ENCODE data around the gene RASAL1. TPM values are rescaled to one million over a fixed set of nuclear protein-coding genes. Genes with fewer than 3 reads are reported as not detected.

The RASAL1 gene
- total RNA-seq, 1 donor from 2014 or later, result 0.14 TPM

DNA sequence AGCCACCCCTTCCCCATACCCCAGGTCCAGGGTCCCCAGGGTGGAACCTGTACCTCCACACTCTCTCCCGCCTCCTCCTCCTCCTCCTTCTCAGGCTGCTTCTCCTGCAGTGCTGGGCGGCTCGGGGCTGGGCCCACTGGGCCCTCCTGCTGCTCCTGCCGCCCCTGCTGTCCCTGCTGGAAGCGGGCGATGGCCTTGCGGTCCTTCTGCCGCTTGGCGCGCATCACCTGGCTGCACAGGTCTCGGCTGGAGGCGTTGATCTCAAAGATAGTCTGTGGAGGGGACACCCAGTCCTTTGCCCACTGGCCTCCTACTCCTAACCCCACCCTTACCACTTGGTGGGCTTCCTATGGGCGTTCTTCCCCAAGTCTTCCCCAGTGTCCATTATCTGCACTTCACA lies 28.5 kb upstream of the RASAL1 start:
- intact Hi-C loops (cut with micrococcal nuclease), result no loop called here

DNA sequence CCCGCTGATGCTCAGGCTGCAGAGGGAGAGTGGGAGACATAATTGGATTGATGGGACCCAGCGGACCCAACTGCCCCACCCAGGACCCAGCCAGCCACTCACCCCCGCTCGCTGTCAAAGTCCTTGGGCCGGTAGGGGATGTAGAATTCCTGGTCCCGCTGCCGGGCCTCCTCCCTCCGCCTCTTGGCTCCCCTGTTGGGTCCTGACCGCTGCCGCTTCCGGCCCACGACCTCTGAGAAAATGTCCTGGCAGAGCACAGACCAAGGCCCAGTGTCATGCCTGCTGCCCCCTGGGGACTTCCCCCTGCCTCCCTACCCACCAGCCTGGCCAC lies 27.4 kb upstream of the RASAL1 start:
- intact Hi-C loops (cut with micrococcal nuclease), result no loop called here

DNA sequence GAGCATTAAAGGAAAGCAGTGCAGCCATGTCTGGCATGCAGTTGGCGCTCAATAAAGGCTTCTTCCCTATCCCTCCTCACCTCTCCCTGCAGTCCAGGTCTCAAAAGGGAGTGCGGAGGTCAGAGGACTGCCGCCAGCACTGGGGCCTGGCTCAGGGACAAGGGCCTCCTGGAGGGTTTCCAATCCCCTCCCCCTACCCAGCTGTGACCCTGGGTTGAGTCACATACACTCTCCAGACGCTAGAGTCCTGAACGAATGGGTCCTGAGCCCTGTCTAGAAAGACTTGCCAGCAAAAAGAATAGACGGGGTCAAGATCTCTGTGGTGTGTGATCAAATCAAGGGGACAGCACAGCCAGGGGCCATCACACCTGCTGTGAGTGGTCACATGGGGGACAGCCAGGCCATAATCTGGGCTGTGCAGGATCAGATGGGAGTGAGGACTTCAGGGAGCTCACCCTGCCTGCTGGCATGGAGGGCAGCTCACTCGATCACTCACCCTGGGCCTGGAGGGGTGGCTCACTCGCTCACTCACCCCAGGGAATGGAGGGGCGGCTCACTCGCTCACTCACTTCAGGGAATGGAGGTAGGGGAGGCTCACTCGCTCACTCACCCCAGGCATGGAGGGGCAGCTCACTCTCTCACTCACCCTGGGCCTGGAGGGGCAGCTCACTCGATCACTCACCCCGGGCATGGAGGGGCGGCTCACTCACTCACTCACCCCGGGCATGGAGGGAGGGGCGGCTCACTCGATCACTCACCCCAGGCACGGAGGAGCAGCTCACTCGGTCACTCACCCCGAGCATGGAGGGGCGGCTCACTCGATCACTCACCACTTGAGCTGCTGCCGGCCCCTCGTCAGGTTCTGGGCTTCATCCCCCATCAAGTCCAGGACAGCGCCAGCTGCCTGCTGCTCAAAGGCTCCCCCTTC lies 26.8 kb upstream of the RASAL1 start:
- intact Hi-C loops (cut with micrococcal nuclease), result no loop called here

DNA sequence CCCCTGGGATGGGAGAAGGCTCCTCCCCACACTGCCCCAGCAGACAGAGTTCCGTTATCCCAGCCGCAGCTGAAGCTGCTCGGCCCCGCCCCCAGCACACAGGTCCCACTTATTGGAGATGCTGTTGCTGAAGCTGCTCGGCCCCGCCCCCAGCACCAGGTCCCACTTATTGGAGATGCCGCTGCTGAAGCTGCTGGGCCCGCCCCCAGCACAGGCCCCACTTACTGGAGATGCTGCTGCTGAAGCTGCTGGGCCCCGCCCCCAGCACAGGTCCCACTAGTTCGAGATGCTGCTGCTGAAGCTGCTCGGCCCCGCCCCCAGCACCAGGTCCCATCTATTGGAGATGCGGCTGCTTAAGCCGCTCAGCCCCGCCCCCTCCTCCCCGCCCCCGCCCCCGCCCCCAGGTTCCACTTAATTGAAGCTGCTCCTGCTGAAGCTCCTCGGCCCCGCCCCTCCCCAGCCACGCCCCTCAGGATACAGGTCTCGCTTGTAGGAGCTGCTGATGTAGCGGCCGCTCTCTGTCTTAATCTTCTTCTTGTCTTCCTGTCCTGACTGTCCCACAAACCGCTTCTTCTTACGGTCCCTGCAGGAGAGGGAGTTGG lies 26.0 kb upstream of the RASAL1 start:
- intact Hi-C loops (cut with micrococcal nuclease), result no loop called here

DNA sequence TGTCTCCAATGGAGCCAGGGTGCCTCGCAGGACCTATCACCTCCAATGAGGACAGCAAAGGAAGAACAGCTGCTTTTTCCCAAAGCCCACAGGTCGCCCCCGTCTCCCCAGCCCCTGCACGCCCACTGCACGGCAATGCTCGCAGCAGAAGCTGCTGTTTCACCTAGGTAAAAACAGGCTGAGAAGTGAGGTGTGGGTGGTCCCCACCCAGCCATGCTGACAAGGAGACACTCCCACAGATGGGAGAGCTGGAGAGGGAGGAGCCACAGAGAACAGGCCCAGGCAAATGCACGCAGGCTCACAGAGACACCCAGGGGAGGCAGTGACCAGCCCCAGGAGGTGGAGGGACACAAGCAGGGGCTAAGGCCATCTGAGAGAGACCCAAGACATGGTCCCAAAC lies 24.4 kb upstream of the RASAL1 start:
- intact Hi-C loops (cut with micrococcal nuclease), result no loop called here

DNA sequence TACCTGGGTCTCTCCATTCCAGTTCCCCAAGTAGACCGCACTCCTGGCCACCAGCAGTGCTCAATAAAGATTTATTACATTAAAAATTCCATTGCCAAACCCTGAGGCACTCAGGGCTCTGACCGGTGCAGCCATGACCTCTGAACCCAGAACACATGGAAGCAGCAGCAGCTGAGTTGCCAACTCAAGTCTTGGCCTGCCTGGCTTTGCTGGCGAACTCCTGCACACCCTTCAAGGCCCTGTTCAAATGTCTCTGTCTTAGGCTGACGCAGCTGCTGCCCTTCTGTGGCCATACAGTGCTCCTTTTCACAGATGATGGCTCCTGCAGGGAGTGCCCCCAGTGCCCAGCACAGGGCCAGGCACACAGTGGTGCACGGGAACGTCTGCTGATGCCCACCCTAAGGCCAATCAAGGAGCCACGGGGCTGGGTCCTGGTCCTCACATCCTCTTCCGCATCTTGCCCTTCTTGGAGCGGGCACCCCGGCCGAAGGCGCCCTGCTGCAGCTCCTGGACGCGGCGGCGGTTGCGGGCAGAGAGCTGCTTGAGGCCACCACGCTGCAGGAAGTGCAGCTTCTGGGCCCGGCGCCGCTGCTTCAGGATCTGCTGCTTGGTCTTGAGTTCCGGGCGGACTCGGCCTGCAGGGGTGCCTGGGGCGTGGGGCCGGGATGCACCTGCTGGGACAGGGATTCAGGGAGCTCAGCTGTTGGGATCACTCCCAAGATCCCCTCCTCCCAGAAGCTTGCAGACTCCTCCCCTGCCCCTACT lies 23.1 kb upstream of the RASAL1 start:
- intact Hi-C loops (cut with micrococcal nuclease), result no loop called here

DNA sequence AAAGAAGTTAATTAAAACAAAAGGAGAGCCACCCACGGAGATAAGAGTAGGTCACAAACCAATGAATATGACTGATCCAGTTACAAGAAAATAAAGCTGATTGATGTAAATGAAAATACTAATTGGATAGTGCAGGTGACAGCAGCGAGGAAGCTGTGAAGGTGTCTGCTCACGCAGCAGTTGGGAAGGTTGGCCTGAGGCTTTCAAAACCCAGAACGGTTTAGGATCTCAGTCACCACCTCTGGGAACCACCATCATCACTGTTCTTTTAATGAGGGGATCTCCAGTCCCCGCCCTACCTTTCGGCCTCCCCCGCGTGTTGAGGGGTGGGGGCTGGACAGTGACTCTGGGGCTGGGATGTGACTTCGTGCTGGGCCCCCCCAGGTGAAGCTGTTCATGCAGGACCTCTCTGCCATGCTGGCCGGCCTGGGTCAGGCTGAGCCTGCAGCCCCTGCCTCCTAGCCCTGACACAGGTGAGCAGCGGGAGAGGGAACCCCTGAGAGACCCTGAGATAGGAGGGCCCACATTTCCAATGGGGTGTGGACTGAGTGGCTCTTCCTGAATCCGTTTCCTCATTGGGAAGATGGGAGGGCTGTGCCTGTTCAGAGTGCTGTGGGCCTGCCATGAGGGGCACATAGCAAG lies 21.8 kb upstream of the RASAL1 start:
- intact Hi-C loops (cut with micrococcal nuclease), result no loop called here

DNA sequence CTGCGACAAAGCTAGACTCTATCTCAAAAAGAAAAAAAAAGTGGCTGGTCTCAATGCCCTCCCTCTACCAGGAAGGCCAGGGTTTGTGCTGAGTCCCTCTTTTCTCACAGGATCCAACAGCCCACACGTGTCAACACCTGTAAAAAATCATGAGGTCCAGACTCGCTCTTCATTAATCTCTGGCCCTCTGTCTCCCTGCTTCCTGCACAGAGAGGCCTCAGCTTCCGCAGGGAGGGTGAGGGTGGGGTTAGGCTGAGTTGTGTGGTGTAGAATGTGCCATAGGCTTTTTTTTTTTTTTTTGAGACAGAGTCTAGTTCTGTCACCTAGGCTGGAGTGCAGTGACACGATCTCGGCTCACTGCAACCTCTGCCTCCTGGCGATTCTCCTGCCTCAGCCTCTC lies 20.1 kb upstream of the RASAL1 start:
- intact Hi-C loops (cut with micrococcal nuclease), result no loop called here

DNA sequence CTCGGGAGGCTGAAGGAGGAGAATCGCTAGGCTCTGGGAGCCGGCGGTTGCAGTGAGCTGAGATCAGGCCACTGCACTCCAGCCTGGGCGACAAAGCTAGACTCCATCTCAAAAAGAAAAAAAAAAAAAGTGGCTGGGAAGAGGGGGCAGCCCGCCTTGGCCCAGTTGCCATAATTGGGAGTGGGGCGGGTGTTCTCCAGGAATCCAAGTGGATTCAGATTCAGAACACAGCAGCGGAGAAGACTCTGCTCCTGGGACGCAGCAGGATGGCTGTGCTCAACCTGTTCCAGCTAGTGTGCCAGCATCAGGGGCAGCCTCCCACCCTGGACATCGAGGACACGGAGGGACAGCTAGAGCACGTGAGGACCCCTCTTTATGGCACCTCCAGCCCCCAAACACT lies 19.5 kb upstream of the RASAL1 start:
- intact Hi-C loops (cut with micrococcal nuclease), result no loop called here

DNA sequence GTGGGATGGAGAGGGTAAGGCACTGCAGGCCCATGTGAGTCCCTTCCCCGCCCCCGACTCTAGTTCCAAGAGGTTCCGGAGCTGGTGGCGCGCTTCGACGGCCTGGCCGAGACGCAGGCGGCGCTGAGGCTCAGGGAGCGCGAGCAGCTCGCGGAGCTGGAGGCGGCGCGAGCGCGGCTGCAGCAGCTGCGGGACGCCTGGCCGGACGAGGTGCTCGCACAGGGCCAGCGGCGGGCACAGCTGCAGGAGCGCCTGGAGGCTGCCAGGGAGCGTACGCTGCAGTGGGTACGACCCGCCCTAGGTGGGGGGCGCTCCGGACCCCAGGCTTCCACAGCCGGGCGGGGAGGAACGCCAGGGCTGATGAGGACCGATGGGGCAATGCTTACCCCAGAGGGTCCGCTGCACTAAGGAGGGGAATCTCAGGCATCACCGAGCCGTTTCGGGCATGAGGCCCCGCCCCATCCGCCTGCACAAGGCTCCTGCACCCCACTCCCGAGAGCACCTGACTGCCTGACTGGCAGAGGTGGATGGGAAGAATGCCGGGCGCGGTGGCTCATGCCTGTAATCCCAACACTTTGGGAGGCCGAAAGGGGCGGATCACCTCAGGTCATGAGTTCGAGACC lies 18.9 kb upstream of the RASAL1 start:
- intact Hi-C loops (cut with micrococcal nuclease), result no loop called here

DNA sequence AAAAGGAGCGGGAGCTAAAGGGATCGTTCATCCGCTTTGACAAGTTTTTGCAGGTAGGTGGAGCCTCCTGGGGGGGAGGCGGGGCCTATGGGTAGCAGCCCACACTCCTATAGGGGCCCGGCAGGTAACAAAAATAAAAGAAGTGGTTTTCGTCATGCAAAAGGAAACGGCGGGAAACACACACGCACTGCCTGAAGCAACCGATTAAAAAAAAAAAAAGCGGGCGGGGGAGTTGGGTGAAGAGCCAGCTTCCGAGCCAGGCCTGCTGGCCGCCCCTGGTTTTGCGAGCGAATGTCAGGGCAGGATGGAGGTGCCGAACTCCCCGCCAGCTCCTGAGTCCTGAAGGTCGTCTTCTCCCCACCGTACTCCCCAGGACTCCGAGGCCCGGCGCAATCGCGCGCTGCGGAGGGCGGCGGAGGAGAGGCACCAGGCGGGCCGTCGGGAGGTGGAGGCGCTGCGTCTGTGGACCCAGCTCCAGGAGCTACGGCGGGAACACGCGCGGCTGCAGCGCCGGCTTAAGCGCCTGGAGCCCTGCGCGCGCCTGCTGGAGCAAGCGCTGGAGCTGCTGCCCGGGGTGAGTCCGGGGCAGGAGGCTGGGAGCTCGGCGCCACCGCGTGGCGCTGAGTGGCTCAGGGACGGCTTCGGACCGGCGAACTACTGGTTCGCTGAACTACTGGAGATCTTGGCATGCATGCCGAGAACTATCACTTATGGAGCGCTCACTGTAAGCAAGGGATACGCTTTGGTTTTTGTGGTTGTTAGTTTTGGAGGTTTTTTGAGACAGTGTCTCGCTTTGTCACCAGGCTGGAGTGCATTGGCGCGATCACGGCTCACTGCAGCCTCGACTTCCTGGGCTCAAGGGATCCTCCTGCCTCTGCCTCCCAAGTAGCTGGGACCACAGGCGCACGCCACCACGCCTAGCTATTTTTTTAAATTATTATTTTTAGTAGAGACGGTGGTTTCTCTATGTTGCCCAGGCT lies 17.6 kb upstream of the RASAL1 start:
- intact Hi-C loops (cut with micrococcal nuclease), result loop anchor here (1.0 to 2.0 kb wide), 3 partner anchors 16 to 105 kb away; partner anchors contain the start of genes DDX54 and RITA1

DNA sequence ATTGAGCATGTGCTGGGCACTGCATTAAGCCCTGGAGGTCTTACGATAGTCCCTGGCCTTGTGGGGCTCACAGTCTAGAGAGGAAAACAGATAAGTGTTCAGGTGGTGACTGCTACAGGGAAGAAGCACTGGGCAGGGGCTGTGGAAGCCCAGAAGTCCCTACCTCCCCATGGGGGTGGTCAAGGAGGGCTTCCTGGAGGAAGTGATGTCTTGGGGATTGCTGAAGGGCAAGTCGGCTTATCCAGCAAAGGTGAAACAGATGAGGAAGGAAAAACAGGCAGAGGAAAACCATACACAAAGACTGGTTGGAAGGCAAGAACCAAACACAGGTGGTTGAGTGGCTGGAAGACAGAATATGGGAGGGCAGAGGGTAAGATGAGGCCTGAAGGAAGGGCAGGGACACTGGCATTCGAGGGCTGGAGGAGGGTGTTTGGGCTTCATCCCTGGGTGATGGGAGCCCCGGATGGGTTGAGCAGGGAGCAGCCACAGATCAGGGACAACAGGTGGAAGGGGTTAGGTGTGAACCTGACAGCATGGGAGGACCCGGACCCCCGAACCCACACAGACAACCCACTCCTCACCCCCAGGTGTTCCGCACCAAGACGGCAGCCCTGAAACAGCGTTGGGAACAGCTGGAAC lies 16.8 kb upstream of the RASAL1 start:
- intact Hi-C loops (cut with micrococcal nuclease), result loop anchor here (2.0 kb wide), 2 partner anchors 16 to 32 kb away; partner anchors contain the start of genes DDX54 and RITA1

DNA sequence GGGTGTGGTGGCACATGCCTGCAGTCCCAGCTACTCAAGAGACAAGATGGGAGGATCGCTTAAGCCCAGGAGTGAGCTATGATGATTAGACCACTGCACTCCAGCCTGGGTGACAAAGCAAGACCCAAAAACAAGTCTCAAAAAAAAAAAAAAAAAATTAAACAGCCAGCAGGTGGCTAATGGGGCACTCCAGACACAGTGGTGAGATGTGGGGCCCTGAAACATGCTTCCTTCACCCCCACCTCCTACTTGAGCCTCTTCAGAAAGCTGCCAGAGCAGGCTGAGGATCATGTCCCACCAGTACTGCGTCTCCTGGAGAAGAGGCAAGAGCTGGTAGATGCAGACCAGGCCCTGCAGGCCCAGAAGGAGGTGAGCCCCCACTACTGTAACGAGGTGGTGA lies 16.1 kb upstream of the RASAL1 start:
- intact Hi-C loops (cut with micrococcal nuclease), result loop anchor here (2.0 kb wide), 2 partner anchors 15 to 33 kb away; partner anchors contain the start of genes DDX54 and RITA1

DNA sequence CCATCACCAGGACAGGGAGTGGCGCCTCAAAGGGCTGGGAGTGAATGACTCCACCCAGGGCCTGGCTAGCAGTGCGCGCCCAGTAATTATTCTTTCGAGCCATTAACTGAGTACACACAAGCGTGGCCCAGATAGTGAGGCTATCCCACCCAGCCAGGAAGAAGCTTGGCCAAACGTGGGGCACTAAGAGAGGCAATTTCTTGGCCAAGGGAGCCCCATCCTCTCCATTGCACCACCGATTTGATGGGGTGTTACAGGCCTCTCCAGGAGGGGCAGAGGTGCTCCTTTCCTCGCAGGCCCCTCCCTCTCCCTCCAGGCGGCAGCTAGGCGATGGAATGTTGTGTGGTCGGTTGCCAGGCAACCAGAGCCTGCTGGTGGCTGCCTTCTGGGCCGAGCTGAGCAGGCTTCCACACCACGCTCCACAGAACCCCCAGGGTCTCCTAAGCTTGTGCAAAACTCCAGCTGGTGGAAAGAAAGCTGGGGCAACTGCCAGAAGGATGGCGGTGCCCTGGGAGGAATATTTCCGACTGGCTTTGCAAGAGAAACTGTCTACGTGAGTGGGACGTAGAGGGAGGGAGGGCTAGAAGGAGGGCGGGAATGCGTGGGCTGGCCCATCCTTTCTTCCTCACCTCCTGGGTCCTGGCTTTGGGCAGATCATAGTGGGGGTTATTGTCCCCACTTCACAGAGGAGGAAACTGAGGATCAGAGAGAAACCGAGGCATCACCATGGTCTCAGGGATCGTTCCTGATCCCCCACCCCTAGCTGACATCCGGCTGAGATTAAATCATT lies 14.0 kb upstream of the RASAL1 start, which contains the start of gene CFAP73:
CFAP73 (plus strand) TSS at position 364 of the 790 bp plus-strand sequence; CDS start at position 498, 134 bp downstream.
- intact Hi-C loops (cut with micrococcal nuclease), result no loop called here

DNA sequence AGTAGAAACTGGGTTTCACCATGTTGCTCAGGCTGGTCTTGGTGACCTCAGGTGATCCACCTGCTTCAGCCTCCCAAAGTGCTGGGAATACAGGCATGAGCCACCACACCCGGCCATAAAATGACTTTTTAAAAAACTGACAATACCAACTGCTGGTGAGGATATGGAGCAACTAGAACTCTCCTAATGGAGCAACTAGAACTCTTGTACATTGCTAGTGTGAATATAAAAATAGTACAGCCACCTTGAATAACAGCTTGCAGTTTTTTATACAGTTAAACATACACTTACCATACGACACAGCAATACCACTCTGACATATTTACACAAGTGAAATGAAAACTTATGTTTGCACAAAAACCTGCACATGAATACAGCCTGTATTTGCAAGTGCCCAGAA lies 11.4 kb upstream of the RASAL1 start:
- intact Hi-C loops (cut with micrococcal nuclease), result no loop called here

DNA sequence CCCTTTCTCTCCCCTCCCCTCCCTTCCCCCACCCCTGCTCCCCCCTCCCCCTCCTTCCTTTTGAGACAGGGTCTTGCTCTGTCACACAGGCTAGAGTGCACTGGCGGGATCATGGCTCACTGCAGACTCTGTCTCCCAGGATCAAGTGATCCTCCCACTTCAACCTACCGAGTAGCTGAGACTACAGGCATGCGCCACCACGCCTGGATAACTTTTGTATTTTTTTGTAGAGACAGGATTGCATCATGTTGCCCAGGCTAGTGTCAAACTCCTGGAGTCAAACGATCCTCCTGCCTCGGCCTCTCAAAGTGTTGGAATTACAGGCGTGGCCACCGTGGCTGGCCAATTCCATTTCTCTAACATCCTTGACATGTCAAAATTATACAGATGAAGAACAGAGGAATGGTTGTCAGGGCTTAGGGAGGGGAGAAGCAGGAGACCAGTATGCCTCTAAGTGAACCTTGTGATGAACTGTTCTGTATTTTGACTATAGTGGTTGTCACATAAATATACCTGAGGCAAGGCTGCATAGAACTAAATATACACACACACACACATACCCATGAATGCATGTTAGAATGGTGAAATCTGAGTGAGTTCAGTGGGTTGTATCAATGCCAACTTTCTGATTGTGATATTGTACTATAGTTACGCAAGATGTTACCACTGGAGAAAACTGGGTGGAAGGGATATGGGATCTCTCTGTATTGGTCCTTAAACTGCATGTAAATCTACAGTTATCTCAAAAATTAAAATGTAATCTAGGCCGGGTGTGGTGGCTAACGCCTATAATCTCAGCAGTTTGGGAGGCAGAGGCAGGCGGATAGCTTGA lies 10.4 kb upstream of the RASAL1 start:
- intact Hi-C loops (cut with micrococcal nuclease), result no loop called here

DNA sequence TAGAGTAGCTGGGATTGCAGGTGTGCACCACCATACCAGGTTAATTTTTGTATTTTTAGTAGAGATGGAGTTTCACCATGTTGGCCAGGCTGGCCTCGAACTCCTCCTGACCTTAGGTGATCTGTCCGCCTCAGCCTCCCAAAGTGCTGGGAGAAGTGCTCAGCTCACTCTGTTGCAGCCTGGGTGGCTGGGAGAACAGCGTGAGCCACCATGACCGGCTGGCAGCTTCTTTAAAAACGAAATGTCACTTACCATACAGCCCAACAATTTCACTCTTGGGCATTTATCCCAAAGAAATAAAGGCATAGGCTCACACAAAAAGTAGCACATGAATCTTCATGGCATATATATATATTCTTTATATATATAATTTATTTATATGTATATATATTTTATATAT lies 9.2 kb upstream of the RASAL1 start:
- intact Hi-C loops (cut with micrococcal nuclease), result no loop called here

Measured in T-helper 2 cell treated with Interferon-gamma antibody and Interleukin-4, amounts not matched to agents 100 ng/mL and 5 ng/mL, for 36 hours (primary cell).